NCI-H2029 (cell line): Measurements from ENCODE around the gene MAP3K5.

Experiments used
- DNase-seq: peaks from one replicate; lab custom pipeline; 2025; lab: John Stamatoyannopoulos, UW

MAP3K5 gene

GRCh38 chr6:136644597-136644952 is 147.7 kb downstream of the MAP3K5 start:
- no peak for DNase-seq

DNA sequence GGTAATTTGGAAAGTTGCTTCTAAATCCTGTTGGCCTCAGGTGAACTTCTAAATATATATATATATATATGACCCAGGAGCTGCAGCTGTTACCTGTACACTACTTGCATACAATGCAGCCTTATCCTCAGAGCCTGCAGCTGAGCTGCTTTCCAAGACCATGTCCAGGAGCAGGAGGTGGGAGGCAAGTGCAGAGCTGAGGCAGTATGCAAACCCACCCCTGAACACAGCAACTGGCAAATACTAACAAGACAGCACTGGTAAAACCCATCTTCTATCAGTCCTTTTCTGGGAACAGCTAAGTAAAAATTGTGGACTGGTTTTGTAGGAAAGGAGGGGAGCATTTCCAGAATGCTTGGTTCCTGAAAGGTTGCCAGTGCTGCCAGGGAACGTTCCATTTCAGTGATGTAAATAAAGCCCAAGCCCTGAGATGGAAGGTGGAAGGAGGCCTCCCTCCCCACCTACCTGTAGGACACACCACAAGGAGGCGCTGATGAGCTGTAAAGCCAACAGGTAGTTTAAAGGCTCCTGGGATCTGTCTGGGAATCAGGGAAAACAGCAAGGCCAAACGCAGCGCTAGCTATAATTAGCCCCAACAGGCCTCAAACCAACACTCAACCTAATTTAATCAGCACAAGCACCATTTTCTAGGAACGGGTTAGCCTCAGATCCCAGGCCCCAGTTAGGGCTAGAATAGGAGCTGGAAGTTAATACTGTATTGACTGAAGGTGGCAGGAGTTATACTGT is 148.3 kb downstream of the MAP3K5 start:
- DNase-seq = peak; percentile 67

DNA sequence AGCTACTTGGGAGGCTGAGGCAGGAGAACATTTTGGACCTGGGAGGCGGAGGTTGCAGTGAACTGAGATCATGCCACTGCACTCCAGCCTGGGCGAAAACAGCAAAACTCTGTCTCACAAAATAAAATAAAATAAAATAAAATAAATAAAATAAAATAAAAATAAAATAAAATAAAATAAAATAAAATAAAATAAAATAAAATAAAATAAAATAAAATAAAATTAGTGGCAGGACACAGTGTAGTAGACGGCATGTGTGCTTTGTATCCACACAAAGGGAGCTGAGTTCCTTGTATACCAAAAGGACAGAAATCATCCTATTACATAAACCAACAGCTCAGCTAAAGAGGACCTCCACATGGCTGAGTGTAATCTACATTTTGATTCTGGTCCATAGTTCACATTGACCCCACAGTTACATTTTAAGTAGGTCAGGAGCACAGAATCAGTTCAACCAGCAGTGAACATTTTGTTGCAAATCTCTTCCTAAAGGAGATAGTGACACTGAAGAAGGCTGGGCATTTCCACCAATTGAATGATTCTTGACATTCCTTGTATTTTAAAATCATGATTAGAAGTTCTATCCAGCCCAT is 150.3 kb downstream of the MAP3K5 start:
- DNase-seq = no peak

- DNase-seq = no peak
Measured at GRCh38 chr6:136641166-136641565, 151.1 kb downstream of the MAP3K5 start.

GRCh38 chr6:136640132-136640915 is 152.0 kb downstream of the MAP3K5 start:
- no peak for DNase-seq

GRCh38 chr6:136639702-136640101 is 152.6 kb downstream of the MAP3K5 start:
- no peak for DNase-seq

DNA sequence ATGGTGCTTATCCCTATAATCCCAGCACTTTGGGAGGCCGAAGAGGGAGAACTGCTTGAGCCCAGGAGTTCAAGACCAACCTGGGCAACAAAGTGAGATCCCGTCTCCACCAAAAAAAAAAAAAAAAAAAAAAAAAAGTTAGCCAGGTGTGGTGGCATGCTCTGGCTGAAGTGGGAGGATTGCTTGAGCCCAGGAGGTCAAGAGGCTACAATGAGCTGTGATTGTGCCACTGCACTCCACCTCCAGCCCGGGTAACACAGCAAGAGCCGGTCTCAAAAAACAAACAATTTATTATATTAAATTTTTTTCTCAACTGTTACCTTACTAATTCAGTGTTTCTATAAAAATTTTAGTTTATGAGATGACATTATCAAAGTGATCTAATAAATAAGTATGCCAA is 156.7 kb downstream of the MAP3K5 start:
- no peak for DNase-seq

DNA sequence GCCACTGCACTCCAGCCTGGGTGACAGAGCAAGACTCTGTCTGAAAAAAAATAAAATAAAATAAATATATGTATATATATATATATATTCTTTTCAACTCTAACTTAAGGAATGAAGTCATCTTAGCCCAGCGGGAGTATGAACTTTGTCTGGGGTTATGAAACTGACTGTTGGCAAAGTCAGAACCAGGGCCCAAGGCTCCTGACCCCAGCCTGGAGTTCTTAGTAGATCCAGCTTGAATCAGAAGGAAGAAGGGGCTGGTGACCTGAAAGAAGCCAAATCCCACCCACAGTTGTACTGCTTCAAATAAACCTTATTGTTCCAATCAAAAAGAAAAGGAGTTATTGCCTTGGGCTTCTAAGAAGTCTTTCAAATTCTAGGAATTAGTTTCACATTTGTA is 158.9 kb downstream of the MAP3K5 start:
- DNase-seq = no peak

DNA sequence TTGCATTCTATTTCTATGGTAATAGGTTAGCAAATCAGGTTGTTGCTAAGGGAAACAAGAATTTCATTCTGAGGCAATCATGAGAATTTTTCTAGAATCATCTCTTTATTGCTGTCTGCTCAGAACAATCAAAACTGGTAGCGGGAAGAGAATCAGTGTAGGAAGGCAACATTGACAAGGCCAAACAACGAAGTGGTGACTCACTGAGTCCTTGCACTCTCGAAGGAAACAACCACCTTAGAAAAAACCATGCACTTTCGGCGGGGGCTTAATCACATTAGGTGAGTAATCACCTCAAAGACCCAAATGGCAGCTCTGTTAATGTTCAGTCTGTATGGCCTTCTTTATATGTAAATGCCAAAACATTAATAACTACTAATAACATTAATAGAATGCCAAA is 163.3 kb downstream of the MAP3K5 start:
- DNase-seq = no peak

DNA sequence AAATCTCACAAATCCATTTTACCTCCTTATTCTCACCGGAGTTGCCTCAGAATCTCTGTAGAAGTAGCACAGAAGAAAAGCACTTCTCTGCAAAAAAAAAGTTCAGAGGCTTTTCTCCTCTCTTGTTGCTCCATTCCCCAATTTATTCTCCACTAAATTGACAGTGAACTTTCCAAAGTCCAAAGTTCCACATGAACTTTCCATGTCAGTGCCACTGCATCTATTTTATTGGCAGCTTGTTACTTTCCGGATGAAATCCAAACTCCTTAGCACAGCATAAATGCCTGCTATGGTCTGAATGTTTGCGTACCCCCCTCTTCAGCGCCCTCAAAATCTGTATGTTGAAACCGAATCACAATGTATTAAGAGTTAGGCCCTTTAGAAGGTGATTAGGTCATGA is 165.1 kb downstream of the MAP3K5 start:
- DNase-seq = no peak

DNA sequence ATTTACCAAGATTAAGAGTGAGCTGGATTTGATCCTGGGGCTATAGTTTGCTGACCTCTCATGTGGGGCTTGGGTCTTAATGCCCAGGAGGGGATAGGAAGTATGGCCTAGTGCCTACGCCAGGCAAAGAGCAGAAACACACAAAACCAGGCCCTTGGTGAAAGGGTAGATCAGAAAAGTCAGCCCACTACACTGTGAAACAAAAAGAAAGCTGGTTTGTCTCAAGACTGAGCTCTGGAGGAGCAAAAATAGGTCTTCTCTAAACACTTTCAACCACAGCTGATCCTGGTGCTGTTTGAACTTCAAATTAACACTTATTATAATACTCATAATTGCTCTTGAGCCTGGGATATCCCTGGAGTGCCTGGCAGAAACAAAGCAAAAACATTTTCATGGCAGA is 167.0 kb downstream of the MAP3K5 start:
- DNase-seq = no peak

GRCh38 chr6:136624347-136624746 is 167.9 kb downstream of the MAP3K5 start:
- no peak for DNase-seq

- DNase-seq = no peak
Measured at GRCh38 chr6:136618086-136618485, 174.2 kb downstream of the MAP3K5 start.

- DNase-seq = no peak
Measured at GRCh38 chr6:136616527-136616926, 175.8 kb downstream of the MAP3K5 start.

GRCh38 chr6:136614994-136615393 is 177.3 kb downstream of the MAP3K5 start:
- no peak for DNase-seq

GRCh38 chr6:136614350-136614749 is 177.9 kb downstream of the MAP3K5 start:
- no peak for DNase-seq

GRCh38 chr6:136613477-136613876 is 178.8 kb downstream of the MAP3K5 start:
- DNase-seq = no peak

DNA sequence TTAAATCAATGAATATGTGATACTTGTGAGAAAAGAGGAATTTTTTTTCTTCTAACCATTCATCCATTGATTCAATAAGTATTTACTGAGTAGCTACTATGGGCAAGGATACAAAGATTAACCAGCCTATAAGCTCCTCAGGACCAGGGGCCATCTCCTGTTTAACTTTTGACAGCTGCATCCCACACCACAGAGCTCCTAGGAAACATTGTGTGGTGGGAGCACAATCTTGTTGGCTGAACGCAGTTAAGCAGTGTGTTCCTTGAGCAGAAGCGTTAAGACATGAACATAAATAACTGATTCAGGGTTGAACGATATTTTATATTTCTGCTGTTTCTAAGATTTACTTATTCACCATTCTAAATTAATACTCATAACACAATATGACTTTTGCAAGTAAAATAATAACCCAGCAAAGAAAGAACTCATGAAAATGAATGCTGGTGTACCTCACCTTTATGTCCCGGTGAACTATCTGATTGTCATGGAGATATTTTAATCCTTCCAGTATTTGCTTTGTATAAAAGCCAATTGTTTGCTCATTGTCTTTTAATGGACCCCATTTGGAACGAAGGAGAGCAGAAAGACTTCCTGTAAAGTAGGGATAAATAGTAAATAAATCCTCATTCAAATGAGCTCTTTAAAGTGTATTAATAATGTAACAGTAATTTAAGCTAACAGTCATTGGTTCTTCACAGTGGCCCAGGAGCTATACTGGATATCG is 179.4 kb downstream of the MAP3K5 start:
- no peak for DNase-seq

DNA sequence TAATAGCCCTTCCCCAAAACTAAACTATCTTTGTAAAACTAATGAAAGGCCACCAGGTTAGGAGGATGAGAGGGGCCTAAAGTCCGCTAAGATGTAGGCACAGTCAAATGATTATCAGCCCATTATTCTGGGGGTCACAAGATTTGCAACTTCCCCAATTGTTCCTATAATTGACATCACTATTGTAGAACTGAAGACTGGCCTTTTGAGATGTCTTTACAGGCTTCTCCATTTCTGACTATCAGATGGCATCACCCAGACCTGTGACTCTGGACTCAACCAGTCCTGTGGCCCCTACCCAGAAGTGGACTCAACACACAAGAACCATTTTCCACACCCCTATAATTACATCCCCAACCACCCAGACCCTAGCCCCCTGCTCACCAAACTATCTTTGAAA is 180.5 kb downstream of the MAP3K5 start:
- DNase-seq = no peak

DNA sequence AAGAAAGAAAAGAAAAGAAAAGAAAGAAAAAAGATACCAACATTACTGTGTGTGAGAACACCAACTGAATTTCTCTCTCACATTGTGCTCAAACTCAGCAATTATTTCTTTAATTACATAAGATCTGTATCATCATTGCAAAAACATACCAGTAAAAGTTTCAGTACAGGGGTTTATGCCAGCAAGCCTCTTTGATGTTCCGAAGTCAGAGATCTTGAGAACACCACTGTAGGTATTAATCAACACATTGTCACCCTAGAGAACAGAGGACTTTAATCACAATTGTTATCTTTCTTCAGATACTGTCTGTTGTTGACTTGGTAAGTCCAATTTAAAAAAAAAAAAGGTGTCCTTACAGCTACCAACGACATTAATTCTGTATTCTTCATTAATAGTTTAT is 181.1 kb downstream of the MAP3K5 start:
- DNase-seq = no peak

DNA sequence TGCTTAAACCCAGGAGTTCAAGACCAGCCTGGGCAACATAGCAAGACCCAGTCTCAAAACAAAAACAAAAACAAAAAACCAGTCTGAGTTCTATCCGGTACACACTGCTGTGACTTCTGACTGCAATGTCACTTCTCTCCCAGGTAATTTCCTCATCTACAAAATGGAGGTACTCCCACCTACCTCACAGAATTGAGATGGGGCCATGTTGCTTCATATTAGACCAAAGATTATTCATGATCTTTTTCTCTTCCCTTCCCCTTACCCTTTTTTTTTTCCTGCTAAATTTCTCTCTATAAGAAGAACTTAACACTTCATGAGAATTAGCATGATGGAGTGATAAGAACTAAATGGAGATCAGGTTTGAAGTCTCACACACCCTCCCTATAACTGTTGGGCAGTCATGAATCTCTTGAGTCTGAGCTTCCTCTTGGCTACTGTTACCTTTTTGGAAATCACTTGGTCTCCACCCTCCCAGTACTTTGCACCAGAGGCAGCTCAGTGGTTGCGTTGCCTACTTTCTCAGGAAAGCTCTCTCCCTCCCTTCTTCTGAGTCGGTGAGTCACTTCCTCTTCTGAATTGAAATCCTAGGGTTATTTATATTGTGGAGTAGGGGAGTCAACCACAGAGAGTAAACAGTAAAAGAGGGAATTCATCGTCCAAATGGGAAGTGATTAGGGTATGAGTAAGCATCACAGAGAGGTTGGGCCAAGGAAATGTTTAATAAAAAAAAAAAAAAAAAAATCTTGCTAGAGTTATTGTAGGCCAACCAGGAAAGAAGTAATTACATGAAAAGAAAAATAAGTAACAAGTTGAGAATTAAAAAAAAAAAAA is 182.2 kb downstream of the MAP3K5 start:
- DNase-seq = peak; percentile 81

DNA sequence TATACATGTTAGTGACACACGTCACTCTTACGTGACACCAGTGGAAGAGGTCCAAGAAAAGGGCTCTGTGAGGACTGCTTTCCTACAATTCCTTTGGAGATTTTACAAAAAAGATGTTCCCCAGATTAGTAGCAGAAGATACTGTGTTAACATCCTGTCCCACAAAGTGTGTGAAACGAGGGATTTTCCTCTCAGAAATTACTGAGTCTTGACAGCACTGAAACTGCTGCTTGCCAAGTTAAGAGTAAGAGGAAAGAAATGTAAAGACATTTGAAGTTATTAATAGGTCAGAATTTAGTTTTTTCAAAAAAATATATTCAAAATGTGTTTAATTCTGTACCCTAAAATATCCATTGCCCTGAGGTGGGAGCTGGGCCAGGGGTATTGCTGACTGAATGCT is 183.3 kb downstream of the MAP3K5 start:
- DNase-seq = no peak
